GM23338 (cell line): ENCODE data around the gene FBN3. TPM values are rescaled to one million over a fixed set of nuclear protein-coding genes. Genes with fewer than 3 reads are reported as not detected.
A peak's percentile ranks its signal among the peaks of the same experiment; 100 is the strongest.

Source experiments
- ATAC-seq: fragments of 200-7000 bp; cut with Tn5 transposase; 3 replicates; pipeline ENCODE4 v1.9.1; 2020
- DNase-seq: peaks from one replicate; pipeline ENCODE4 v3.0.0-alpha.2; 2015; ENCODE audit warnings: low spot score
- H2AFZ ChIP-seq: fragments of 200-600 bp; sonication (generic); 2 replicates; pipeline ENCODE4 v1.8.0; 2016; ENCODE audit warnings: antibody characterized with exemption, mild to moderate bottlenecking, moderate library complexity
- H3F3A ChIP-seq: fragments of 200-600 bp; sonication (generic); replicated peaks from 2 replicates; pipeline ENCODE4 v1.8.0; 2017; ENCODE audit warnings: antibody characterized with exemption, mixed run types, low read depth
- H3K27ac ChIP-seq: fragments of 200-600 bp; sonication (generic); 2 replicates; pipeline ENCODE4 v1.6.1; 2016; ENCODE audit warnings: low read depth
- H3K27me3 ChIP-seq: fragments of 200-600 bp; sonication (generic); 2 replicates; pipeline ENCODE4 v1.8.0; 2016; ENCODE audit warnings: mild to moderate bottlenecking, mixed run types, moderate library complexity; ENCODE audit not compliant: insufficient read depth
- H3K36me3 ChIP-seq: fragments of 200-600 bp; sonication (generic); 2 replicates; pipeline ENCODE4 v1.8.0; 2016; ENCODE audit warnings: mild to moderate bottlenecking; ENCODE audit not compliant: insufficient read depth
- H3K4me1 ChIP-seq: fragments of 200-600 bp; sonication (generic); 2 replicates; pipeline ENCODE4 v1.8.0; 2016; ENCODE audit warnings: mild to moderate bottlenecking, moderate library complexity; ENCODE audit not compliant: insufficient read depth
- H3K4me2 ChIP-seq: fragments of 200-600 bp; sonication (generic); 2 replicates; pipeline ENCODE4 v1.7.1; 2017; ENCODE audit warnings: mixed run types
- H3K4me3 ChIP-seq: fragments of 200-600 bp; sonication (generic); 2 replicates; pipeline ENCODE4 v1.6.1; 2016; ENCODE audit warnings: mixed run types
- H3K79me2 ChIP-seq: fragments of 200-600 bp; sonication (generic); replicated peaks from 2 replicates; pipeline ENCODE4 v1.8.0; 2017; ENCODE audit warnings: mild to moderate bottlenecking; ENCODE audit not compliant: insufficient read depth
- H3K9me2 ChIP-seq: fragments of 200-600 bp; sonication (generic); 2 replicates; pipeline ENCODE4 v1.8.0; 2017; ENCODE audit not compliant: insufficient read depth
- H4K20me1 ChIP-seq: fragments of 200-600 bp; sonication (generic); replicated peaks from 2 replicates; pipeline ENCODE4 v1.8.0; 2017; ENCODE audit warnings: mild to moderate bottlenecking; ENCODE audit not compliant: insufficient read depth
- H3K27ac Mint-ChIP-seq: 2 replicates; pipeline ENCODE4 v1.8.0; 2020; ENCODE audit warnings: inconsistent platforms, mild to moderate bottlenecking, moderate library complexity, mixed read lengths
- H3K27me3 Mint-ChIP-seq: 3 replicates; pipeline ENCODE4 v1.8.0; 2022; ENCODE audit warnings: low read depth, mild to moderate bottlenecking, moderate library complexity, mixed read lengths, inconsistent platforms; ENCODE audit not compliant: insufficient read depth, poor library complexity
- H3K36me3 Mint-ChIP-seq: 3 replicates; pipeline ENCODE4 v1.8.0; 2021; ENCODE audit warnings: low read depth, mild to moderate bottlenecking, inconsistent platforms, moderate library complexity, mixed read lengths
- H3K4me1 Mint-ChIP-seq: 3 replicates; pipeline ENCODE4 v1.8.0; 2020; ENCODE audit warnings: mild to moderate bottlenecking, inconsistent platforms, mixed read lengths
- H3K4me3 Mint-ChIP-seq: 3 replicates; pipeline ENCODE4 v1.8.0; 2021; ENCODE audit warnings: moderate library complexity, mild to moderate bottlenecking, inconsistent platforms, mixed read lengths
- H3K9me3 Mint-ChIP-seq: 3 replicates; pipeline ENCODE4 v1.8.0; 2020; ENCODE audit warnings: moderate library complexity, mild to moderate bottlenecking, inconsistent platforms, mixed read lengths
- CREB1 ChIP-seq: fragments of 250-450 bp; sonication (Bioruptor Pico); IDR thresholded peaks from 2 replicates; pipeline ENCODE4 v1.5.0; 2020; ENCODE audit warnings: low read depth, mild to moderate bottlenecking, moderate library complexity
- EZH2 ChIP-seq: fragments of 200-600 bp; sonication (generic); IDR thresholded peaks from one replicate; pipeline ENCODE4 v1.8.0; 2017; ENCODE audit warnings: antibody characterized with exemption, mild to moderate bottlenecking, low read depth; ENCODE audit not compliant: unreplicated experiment
- EZH2phosphoT487 ChIP-seq: fragments of 200-600 bp; sonication (generic); IDR thresholded peaks from one replicate; pipeline ENCODE4 v1.8.1; 2018; ENCODE audit warnings: antibody characterized with exemption; ENCODE audit not compliant: unreplicated experiment
- JUNB ChIP-seq: IDR thresholded peaks from one replicate; pipeline ENCODE4 v1.6.1; 2016; ENCODE audit warnings: antibody characterized with exemption; ENCODE audit not compliant: unreplicated experiment
- NANOG ChIP-seq: IDR thresholded peaks from 2 replicates; pipeline ENCODE4 v1.6.1; 2016; ENCODE audit warnings: antibody characterized with exemption, borderline replicate concordance
- POLR2AphosphoS5 ChIP-seq: IDR thresholded peaks from 2 replicates; pipeline ENCODE4 v1.6.1; 2016; ENCODE audit warnings: antibody characterized with exemption, low read depth
- STAT1 ChIP-seq: IDR thresholded peaks from one replicate; pipeline ENCODE4 v1.6.1; 2016; ENCODE audit warnings: antibody characterized with exemption; ENCODE audit not compliant: unreplicated experiment
- ZNF114 ChIP-seq: fragments of 250-450 bp; sonication (Bioruptor Pico); IDR thresholded peaks from 2 replicates; pipeline ENCODE4 v1.5.0; 2020; ENCODE audit warnings: mild to moderate bottlenecking, moderate library complexity
- ZNF331 ChIP-seq: fragments of 250-450 bp; sonication (Bioruptor Pico); IDR thresholded peaks from 2 replicates; pipeline ENCODE4 v1.5.0; 2020; ENCODE audit warnings: low read depth, mild to moderate bottlenecking, moderate library complexity
- polyA plus RNA-seq: library from polyadenylated mRNA; unstranded; fragments of >200 nt; fragmentation: Nextera tagmentation; extraction: Ambion mirVana; gene quantifications from 2 replicates; pipeline ENCODE4 v1.2.1, GENCODE V29; 2016
- total RNA-seq: library from RNA; depleted of rRNA; stranded (reverse); fragments of >200 nt; shearing (Covaris generic); gene quantifications from 2 replicates; pipeline ENCODE4 v1.2.3, GENCODE V29; 2014
- TF ChIP-seq, protein P1 (sequence below): IDR thresholded peaks from one replicate; pipeline ENCODE4 v1.6.1; 2018; ENCODE audit warnings: antibody characterized with exemption; ENCODE audit not compliant: unreplicated experiment
- TF ChIP-seq, protein P2 (sequence below), 2 experiments: fragments of 200-600 bp in 1 of 2; sonication (generic) in 1 of 2; conservative IDR thresholded peaks; 2 replicates each; pipeline versions ENCODE4 v1.5.1 to v1.6.1; 2016 to 2017; ENCODE audit warnings: antibody characterized with exemption in 2 of 2, low read depth in 2 of 2, mild to moderate bottlenecking in 2 of 2, moderate library complexity in 1 of 2
- TF ChIP-seq, protein P3 (sequence below): fragments of 250-450 bp; sonication (Bioruptor Pico); IDR thresholded peaks from 2 replicates; pipeline ENCODE4 v1.5.0; 2020; ENCODE audit warnings: mild to moderate bottlenecking, moderate library complexity
- TF ChIP-seq, protein P4 (sequence below): IDR thresholded peaks from 2 replicates; pipeline ENCODE4 v1.6.1; 2016; ENCODE audit warnings: antibody characterized with exemption

Gene FBN3
- total and polyA plus RNA-seq, 2 experiments from 2014 or later = 8.5 to 54.5 TPM

DNA sequence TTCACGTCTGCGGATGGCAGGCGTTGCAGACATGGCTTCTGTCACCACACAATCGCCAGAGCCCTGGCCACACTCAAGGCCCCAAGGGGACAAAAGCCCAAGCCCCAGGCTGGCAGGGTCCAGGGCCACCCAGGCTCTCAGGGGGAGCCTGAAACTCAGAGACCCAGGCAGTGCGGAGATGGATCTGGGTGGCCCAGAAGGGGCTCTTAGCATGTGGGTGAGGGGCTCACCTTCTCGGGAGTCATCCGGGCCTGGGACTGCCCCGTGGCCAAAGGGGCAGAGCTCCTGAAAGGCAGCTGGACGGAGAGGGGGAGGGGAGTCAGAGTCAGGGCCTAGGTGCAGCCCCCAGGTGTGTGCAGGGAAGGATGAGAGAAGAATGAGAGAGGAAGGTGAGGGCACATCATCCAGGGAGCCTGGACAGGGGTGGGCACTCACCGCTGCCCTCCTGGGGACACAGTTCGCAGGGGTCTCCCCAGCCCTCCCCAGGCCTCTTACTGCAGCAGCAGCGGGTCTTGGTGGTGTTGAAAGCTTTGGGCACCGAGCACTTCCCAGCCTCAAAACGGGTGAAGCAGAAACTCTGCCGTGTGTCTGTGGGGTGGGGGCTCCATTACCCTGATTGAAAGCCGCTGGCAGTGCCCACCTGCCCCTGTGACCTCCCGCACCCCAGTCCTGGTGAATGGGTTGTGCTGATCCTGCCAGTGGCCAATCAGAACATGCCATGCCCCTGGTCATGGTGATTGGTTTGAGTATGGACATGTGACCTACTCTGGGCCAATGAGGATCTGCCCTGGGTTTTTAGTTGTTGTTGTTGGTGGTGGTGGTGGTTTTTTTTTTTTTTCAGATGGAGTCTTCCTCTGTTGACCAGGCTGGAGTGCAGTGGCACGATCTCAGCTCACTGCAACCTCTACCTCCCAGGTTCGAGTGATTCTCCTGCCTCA, 59.5 kb downstream of the FBN3 start:
- H3K27ac ChIP-seq = no peak overlapping the region
- DNase-seq (peak; percentile 21), ATAC-seq (no peak)
- peaks cover 8% of the 10 kb centered on the region; the same call in 2 of the 3 replicates for H3K9me3 Mint-ChIP-seq
- no peak overlapping the region for H3K4me3 Mint-ChIP-seq
- H3K36me3 ChIP-seq = peaks cover 20% of the 10 kb centered on the region
- no peaks in the 10 kb centered on the region for H3K4me1 ChIP-seq
- TF ChIP-seq CREB1 (CRISPR knock-in tag) (no peak), ZNF114 (CRISPR knock-in tag) (no peak), JUNB (no peak), POLR2AphosphoS5 (no peak), ZNF331 (no peak), NANOG (no peak), EZH2 (no peak), EZH2phosphoT487 (no peak), STAT1 (no peak)
- TF ChIP-seq, protein P1, sequence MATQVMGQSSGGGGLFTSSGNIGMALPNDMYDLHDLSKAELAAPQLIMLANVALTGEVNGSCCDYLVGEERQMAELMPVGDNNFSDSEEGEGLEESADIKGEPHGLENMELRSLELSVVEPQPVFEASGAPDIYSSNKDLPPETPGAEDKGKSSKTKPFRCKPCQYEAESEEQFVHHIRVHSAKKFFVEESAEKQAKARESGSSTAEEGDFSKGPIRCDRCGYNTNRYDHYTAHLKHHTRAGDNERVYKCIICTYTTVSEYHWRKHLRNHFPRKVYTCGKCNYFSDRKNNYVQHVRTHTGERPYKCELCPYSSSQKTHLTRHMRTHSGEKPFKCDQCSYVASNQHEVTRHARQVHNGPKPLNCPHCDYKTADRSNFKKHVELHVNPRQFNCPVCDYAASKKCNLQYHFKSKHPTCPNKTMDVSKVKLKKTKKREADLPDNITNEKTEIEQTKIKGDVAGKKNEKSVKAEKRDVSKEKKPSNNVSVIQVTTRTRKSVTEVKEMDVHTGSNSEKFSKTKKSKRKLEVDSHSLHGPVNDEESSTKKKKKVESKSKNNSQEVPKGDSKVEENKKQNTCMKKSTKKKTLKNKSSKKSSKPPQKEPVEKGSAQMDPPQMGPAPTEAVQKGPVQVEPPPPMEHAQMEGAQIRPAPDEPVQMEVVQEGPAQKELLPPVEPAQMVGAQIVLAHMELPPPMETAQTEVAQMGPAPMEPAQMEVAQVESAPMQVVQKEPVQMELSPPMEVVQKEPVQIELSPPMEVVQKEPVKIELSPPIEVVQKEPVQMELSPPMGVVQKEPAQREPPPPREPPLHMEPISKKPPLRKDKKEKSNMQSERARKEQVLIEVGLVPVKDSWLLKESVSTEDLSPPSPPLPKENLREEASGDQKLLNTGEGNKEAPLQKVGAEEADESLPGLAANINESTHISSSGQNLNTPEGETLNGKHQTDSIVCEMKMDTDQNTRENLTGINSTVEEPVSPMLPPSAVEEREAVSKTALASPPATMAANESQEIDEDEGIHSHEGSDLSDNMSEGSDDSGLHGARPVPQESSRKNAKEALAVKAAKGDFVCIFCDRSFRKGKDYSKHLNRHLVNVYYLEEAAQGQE = no peak
- TF ChIP-seq, protein P2, sequence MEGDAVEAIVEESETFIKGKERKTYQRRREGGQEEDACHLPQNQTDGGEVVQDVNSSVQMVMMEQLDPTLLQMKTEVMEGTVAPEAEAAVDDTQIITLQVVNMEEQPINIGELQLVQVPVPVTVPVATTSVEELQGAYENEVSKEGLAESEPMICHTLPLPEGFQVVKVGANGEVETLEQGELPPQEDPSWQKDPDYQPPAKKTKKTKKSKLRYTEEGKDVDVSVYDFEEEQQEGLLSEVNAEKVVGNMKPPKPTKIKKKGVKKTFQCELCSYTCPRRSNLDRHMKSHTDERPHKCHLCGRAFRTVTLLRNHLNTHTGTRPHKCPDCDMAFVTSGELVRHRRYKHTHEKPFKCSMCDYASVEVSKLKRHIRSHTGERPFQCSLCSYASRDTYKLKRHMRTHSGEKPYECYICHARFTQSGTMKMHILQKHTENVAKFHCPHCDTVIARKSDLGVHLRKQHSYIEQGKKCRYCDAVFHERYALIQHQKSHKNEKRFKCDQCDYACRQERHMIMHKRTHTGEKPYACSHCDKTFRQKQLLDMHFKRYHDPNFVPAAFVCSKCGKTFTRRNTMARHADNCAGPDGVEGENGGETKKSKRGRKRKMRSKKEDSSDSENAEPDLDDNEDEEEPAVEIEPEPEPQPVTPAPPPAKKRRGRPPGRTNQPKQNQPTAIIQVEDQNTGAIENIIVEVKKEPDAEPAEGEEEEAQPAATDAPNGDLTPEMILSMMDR (conservative IDR thresholded peaks at IDR 0.05; ENCODE audit: low read depth in 2 of 2) = no peak
- TF ChIP-seq, protein P3, sequence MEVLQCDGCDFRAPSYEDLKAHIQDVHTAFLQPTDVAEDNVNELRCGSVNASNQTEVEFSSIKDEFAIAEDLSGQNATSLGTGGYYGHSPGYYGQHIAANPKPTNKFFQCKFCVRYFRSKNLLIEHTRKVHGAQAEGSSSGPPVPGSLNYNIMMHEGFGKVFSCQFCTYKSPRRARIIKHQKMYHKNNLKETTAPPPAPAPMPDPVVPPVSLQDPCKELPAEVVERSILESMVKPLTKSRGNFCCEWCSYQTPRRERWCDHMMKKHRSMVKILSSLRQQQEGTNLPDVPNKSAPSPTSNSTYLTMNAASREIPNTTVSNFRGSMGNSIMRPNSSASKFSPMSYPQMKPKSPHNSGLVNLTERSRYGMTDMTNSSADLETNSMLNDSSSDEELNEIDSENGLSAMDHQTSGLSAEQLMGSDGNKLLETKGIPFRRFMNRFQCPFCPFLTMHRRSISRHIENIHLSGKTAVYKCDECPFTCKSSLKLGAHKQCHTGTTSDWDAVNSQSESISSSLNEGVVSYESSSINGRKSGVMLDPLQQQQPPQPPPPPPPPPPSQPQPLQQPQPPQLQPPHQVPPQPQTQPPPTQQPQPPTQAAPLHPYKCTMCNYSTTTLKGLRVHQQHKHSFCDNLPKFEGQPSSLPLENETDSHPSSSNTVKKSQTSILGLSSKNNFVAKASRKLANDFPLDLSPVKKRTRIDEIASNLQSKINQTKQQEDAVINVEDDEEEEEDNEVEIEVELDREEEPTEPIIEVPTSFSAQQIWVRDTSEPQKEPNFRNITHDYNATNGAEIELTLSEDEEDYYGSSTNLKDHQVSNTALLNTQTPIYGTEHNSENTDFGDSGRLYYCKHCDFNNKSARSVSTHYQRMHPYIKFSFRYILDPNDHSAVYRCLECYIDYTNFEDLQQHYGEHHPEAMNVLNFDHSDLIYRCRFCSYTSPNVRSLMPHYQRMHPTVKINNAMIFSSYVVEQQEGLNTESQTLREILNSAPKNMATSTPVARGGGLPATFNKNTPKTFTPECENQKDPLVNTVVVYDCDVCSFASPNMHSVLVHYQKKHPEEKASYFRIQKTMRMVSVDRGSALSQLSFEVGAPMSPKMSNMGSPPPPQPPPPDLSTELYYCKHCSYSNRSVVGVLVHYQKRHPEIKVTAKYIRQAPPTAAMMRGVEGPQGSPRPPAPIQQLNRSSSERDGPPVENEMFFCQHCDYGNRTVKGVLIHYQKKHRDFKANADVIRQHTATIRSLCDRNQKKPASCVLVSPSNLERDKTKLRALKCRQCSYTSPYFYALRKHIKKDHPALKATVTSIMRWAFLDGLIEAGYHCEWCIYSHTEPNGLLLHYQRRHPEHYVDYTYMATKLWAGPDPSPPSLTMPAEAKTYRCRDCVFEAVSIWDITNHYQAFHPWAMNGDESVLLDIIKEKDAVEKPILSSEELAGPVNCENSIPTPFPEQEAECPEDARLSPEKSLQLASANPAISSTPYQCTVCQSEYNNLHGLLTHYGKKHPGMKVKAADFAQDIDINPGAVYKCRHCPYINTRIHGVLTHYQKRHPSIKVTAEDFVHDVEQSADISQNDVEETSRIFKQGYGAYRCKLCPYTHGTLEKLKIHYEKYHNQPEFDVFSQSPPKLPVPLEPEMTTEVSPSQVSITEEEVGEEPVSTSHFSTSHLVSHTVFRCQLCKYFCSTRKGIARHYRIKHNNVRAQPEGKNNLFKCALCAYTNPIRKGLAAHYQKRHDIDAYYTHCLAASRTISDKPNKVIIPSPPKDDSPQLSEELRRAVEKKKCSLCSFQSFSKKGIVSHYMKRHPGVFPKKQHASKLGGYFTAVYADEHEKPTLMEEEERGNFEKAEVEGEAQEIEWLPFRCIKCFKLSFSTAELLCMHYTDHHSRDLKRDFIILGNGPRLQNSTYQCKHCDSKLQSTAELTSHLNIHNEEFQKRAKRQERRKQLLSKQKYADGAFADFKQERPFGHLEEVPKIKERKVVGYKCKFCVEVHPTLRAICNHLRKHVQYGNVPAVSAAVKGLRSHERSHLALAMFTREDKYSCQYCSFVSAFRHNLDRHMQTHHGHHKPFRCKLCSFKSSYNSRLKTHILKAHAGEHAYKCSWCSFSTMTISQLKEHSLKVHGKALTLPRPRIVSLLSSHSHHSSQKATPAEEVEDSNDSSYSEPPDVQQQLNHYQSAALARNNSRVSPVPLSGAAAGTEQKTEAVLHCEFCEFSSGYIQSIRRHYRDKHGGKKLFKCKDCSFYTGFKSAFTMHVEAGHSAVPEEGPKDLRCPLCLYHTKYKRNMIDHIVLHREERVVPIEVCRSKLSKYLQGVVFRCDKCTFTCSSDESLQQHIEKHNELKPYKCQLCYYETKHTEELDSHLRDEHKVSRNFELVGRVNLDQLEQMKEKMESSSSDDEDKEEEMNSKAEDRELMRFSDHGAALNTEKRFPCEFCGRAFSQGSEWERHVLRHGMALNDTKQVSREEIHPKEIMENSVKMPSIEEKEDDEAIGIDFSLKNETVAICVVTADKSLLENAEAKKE (CRISPR knock-in tag) = no peak
- TF ChIP-seq, protein P4, sequence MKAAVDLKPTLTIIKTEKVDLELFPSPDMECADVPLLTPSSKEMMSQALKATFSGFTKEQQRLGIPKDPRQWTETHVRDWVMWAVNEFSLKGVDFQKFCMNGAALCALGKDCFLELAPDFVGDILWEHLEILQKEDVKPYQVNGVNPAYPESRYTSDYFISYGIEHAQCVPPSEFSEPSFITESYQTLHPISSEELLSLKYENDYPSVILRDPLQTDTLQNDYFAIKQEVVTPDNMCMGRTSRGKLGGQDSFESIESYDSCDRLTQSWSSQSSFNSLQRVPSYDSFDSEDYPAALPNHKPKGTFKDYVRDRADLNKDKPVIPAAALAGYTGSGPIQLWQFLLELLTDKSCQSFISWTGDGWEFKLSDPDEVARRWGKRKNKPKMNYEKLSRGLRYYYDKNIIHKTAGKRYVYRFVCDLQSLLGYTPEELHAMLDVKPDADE = no peak
- no peak overlapping the region for H3K4me3 ChIP-seq
- H3K4me2 ChIP-seq = no peak overlapping the region
- H2AFZ ChIP-seq = no peak overlapping the region
- H3K36me3 Mint-ChIP-seq = peaks cover 21% of the 10 kb centered on the region
- H3K79me2 ChIP-seq = no peaks in the 10 kb centered on the region
- H3K4me1 Mint-ChIP-seq = no peaks in the 10 kb centered on the region
- H3K27me3 ChIP-seq = no peaks in the 10 kb centered on the region
- H3F3A ChIP-seq = no peaks in the 10 kb centered on the region; the same call in 1 of the 2 replicates
- no peak overlapping the region for H3K27ac Mint-ChIP-seq
- H3K27me3 Mint-ChIP-seq = peaks cover 2% of the 10 kb centered on the region
- no peaks in the 10 kb centered on the region for H3K9me2 ChIP-seq
- peaks cover 6% of the 10 kb centered on the region; the same call in 1 of the 2 replicates for H4K20me1 ChIP-seq
